Uterus (tissue), 4 donors: Measurements from ENCODE around the gene ZFYVE21. TPM values are rescaled to one million over a fixed set of nuclear protein-coding genes. Genes with fewer than 3 reads are reported as not detected.
"Not testable (repeated sequence)": the region's sequence is repeated elsewhere in the genome, so short reads cannot be mapped to it uniquely, and the experiment has no call there.

Source experiments
- DNase-seq, 2 donors: peaks; one replicate each; pipeline ENCODE4 v3.0.0-alpha.2; 2019 to 2020
- H3K27ac ChIP-seq, 2 donors: fragments of 200-600 bp; sonication (generic); 1 replicate in 1 of 2; 2 replicates in 1 of 2; pipeline ENCODE4 v1.5.1; 2016 to 2018
- H3K27me3 ChIP-seq, 2 donors: fragments of 200-600 bp; sonication (generic); one replicate each; pipeline ENCODE4 v1.5.1; 2018 to 2019; ENCODE audit warnings: control low read depth in 1 of 2
- H3K36me3 ChIP-seq, 2 donors: fragments of 200-600 bp; sonication (generic); one replicate each; pipeline ENCODE4 v1.5.1; 2019; ENCODE audit warnings: control low read depth in 1 of 2
- H3K4me1 ChIP-seq, 2 donors: fragments of 200-600 bp; sonication (generic); one replicate each; pipeline ENCODE4 v1.5.1; 2018 to 2019; ENCODE audit warnings: control low read depth in 1 of 2
- H3K4me3 ChIP-seq, 2 donors: fragments of 200-600 bp; sonication (generic); 1 replicate in 1 of 2; 2 replicates in 1 of 2; pipeline ENCODE4 v1.5.1; 2018 to 2019; ENCODE audit warnings: mild to moderate bottlenecking in 1 of 2
- H3K9me3 ChIP-seq, 2 donors: fragments of 200-600 bp; sonication (generic); one replicate each; pipeline ENCODE4 v1.5.1; 2019; ENCODE audit warnings: control low read depth in 1 of 2
- POLR2A ChIP-seq, 2 donors: fragments of 450-650 bp; IDR thresholded peaks; one replicate each; pipeline ENCODE4 v1.6.1; 2016; ENCODE audit warnings: antibody characterized with exemption in 2 of 2, mild to moderate bottlenecking in 1 of 2, moderate library complexity in 1 of 2
- intact Hi-C: fragments of 100-400 bp; cut with DNase I; formaldehyde crosslinking; loops from one replicate; pipeline ENCODE4 v1.15.1; 2023; ENCODE audit warnings: low total_unique reads
- small RNA-seq: library from RNA; depleted of rRNA; stranded (forward); fragments of <200 nt; gene quantifications from one replicate; pipeline ENCODE3, GENCODE V24; 2016
- total RNA-seq, 4 donors: library from RNA; depleted of rRNA in 3 of 4; stranded (reverse); fragments of >200 nt in 3 of 4; gene quantifications; one replicate each; pipeline versions ENCODE4 v1.1.0 to v1.2.4, GENCODE V29; 2014 to 2023
- TF ChIP-seq, protein P1 (sequence below), 4 experiments: fragments of 200-600 bp in 2 of 4; fragments of 450-650 bp in 2 of 4; sonication (generic) in 2 of 4; IDR thresholded peaks; one replicate each; pipeline ENCODE4 v1.5.1; 2016 to 2019; ENCODE audit warnings: antibody characterized with exemption in 4 of 4, mild to moderate bottlenecking in 2 of 4, moderate library complexity in 1 of 4
- donor health status: DM: yes; HTN: yes; CAD: no.

The ZFYVE21 gene
- total RNA-seq, 4 donors from 2014 or later = 73.2 to 276 (median 103) TPM

DNA sequence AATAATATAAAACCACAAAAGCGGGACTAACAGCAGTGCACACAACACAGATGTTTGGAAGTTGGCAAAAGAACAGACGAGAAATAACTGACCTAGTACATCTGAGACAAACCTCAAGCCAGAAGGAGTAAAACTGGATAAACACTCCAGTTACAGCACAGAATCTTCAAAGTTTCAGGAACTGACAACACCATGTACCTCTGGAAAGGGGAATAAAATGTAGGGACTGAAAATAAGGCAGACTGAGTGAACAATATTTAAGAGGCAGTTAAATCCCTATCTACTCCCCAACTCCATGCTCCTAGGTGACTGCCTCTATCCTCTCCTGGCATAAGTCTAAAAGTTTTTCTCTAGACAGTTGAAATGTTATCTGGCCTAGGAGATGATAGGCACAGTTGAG lies 57.9 kb downstream of the ZFYVE21 start:
- TF ChIP-seq, protein P1, sequence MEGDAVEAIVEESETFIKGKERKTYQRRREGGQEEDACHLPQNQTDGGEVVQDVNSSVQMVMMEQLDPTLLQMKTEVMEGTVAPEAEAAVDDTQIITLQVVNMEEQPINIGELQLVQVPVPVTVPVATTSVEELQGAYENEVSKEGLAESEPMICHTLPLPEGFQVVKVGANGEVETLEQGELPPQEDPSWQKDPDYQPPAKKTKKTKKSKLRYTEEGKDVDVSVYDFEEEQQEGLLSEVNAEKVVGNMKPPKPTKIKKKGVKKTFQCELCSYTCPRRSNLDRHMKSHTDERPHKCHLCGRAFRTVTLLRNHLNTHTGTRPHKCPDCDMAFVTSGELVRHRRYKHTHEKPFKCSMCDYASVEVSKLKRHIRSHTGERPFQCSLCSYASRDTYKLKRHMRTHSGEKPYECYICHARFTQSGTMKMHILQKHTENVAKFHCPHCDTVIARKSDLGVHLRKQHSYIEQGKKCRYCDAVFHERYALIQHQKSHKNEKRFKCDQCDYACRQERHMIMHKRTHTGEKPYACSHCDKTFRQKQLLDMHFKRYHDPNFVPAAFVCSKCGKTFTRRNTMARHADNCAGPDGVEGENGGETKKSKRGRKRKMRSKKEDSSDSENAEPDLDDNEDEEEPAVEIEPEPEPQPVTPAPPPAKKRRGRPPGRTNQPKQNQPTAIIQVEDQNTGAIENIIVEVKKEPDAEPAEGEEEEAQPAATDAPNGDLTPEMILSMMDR (IDR thresholded peaks at IDR 0.05) = no peak
- no peak for TF ChIP-seq POLR2A (IDR thresholded peaks at IDR 0.05)
- Histone ChIP-seq H3K4me1 (no peaks in the 10 kb centered on the region), H3K27ac (no peak overlapping the region), H3K27me3 (no peaks in the 10 kb centered on the region), H3K4me3 (no peak overlapping the region), H3K9me3 (no peaks in the 10 kb centered on the region), H3K36me3 (no peaks in the 10 kb centered on the region)
- DNase-seq = no peak
- intact Hi-C loops = no loop called here

DNA sequence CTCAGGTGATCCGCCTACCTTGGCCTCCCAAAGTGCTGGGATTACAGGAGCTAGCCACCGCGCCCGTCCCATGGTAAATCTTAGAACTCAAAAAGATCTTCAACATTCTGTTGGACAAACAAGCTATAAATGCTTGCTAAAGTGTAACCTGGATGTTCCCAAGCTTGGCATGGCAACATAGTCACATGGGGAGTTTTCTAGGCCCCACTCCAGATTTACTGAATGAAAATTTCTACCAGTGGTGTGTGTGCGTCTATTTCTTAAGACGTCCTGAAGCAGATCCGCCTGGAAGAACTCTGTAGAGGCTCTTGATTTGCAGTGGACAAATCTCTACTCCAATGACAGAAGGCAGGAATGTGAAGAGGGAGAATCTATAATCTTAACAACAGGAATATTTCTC lies 59.9 kb downstream of the ZFYVE21 start:
- Histone ChIP-seq H3K4me3 (no peak overlapping the region), H3K27ac (no peak overlapping the region), H3K36me3 (no peaks in the 10 kb centered on the region), H3K27me3 (no peaks in the 10 kb centered on the region), H3K4me1 (no peaks in the 10 kb centered on the region), H3K9me3 (no peaks in the 10 kb centered on the region)
- TF ChIP-seq, protein P1 (IDR thresholded peaks at IDR 0.05) = no peak
- no peak for TF ChIP-seq POLR2A (IDR thresholded peaks at IDR 0.05)
- no peak for DNase-seq
- intact Hi-C loops = no loop called here

DNA sequence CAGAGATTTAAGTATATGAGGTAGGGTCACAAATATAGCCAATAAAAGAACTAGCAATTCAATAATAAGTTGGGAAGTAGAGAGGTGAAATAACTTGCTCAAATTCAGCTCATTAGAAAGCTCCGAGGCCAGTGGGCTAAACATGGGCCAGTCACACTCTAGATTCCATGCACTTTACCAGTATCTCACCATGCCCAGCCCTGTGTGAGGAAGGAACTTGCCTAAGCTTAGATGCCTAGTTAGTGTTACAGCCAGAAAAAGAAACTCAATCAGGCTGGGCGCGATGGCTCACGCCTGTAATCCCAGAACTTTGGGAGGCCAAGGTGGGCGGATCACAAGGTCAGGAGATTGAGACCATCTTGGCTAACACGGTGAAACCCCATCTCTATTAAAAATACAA lies 60.7 kb downstream of the ZFYVE21 start:
- H3K4me3 ChIP-seq, DNase-seq, intact Hi-C loops, H3K27me3 ChIP-seq, H3K4me1 ChIP-seq, H3K36me3 ChIP-seq, H3K27ac ChIP-seq, H3K9me3 ChIP-seq: not testable (repeated sequence)

DNA sequence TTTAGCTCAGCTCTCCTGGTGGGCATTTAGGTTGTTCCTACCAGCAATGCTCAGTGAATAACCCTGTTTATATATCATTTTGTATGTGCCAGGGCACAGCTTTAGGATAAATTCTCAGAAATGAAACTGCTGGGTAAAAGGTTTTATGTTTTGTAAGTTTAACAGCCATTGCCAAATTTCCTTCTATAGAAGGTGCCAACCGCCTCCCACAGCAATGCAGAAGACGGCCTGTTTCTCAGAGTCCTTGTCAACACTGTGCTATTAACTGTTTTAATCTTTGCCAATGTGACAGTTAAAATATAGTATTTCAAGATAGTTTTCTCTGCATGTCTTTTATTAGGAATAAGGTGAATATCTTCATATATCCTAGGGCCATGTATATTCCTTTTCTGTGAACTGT lies 66.8 kb downstream of the ZFYVE21 start:
- H3K36me3 ChIP-seq = no peaks in the 10 kb centered on the region
- TF ChIP-seq, protein P1 (IDR thresholded peaks at IDR 0.05) = no peak
- no peak for TF ChIP-seq POLR2A (IDR thresholded peaks at IDR 0.05)
- intact Hi-C loops = no loop called here

More for the DNA sequence above, 66.8 kb downstream of the ZFYVE21 start:
- Histone ChIP-seq H3K4me3 (no peak overlapping the region), H3K27me3 (no peaks in the 10 kb centered on the region), H3K9me3 (no peaks in the 10 kb centered on the region), H3K27ac (no peak overlapping the region), H3K4me1 (no peaks in the 10 kb centered on the region)
- DNase-seq = no peak

Small RNA genes lying within 50 kb of the gene (small RNA-seq; reads per million reads assigned to genes)
- gene RF00019 = not detected

Other genes with a start within 250 kb of the ZFYVE21 start
- gene CKB, start 193.0 kb upstream of the ZFYVE21 start, total RNA-seq = 100 to 1,000 TPM in 3 of 4 donors, 10 to 100 TPM in 1; 96.2 to 291 (median 218) TPM
- 10 to 100 TPM in 2 of 4 donors, 1 to 10 TPM in 2; 3.6 to 26.5 (median 8.7) TPM for gene TRMT61A, start 186.6 kb upstream of the ZFYVE21 start, total RNA-seq
- 10 to 100 TPM; 13.8 to 43.6 (median 33.1) TPM for gene BAG5, start 153.2 kb upstream of the ZFYVE21 start, total RNA-seq
- gene COA8, start 152.8 kb upstream of the ZFYVE21 start, total RNA-seq = 10 to 100 TPM in 3 of 4 donors, not detected in 1; 26.9 to 51.5 (median 31.6) TPM
- gene KLC1, start 86.6 kb upstream of the ZFYVE21 start, total RNA-seq = 100 to 1,000 TPM; 130 to 459 (median 285) TPM
- 10 to 100 TPM in 1 of 4 donors, 1 to 10 TPM in 2, under 1 TPM in 1; 0.59 to 14.4 (median 5.2) TPM for gene XRCC3, start 359 bp upstream of the ZFYVE21 start, total RNA-seq
- 10 to 100 TPM in 3 of 4 donors, 1 to 10 TPM in 1; 5.6 to 71.6 (median 18.2) TPM for gene PPP1R13B, start 131.8 kb downstream of the ZFYVE21 start, total RNA-seq
- gene TDRD9, start 212.6 kb downstream of the ZFYVE21 start, total RNA-seq = 1 to 10 TPM in 1 of 4 donors, under 1 TPM in 1, not detected in 2; 0.85 to 1.8 TPM
- not detected for gene RD3L, start 226.7 kb downstream of the ZFYVE21 start, total RNA-seq